MG63 (cell line): ENCODE measurements around the gene DST. TPM values are rescaled to one million over a fixed set of nuclear protein-coding genes. Genes with fewer than 3 reads are reported as not detected.
A peak's percentile ranks its signal among the peaks of the same experiment; 100 is the strongest.

Experiments
- DNase-seq: peaks from one replicate; pipeline ENCODE4 v3.0.0-alpha.2; 2020
- H3K27me3 ChIP-seq: fragments of 250-450 bp; sonication (Bioruptor Pico); 2 replicates; pipeline ENCODE4 v1.5.1; 2020; ENCODE audit warnings: mild to moderate bottlenecking, moderate library complexity
- H3K36me3 ChIP-seq: fragments of 250-450 bp; sonication (Bioruptor Pico); 2 replicates; pipeline ENCODE4 v1.5.1; 2020; ENCODE audit warnings: mild to moderate bottlenecking, moderate library complexity
- H3K4me3 ChIP-seq: fragments of 250-450 bp; sonication (Bioruptor Pico); 2 replicates; pipeline ENCODE4 v1.5.1; 2020; ENCODE audit warnings: mild to moderate bottlenecking, moderate library complexity
- H3K9me3 ChIP-seq: fragments of 250-450 bp; sonication (Bioruptor Pico); 2 replicates; pipeline ENCODE4 v1.5.1; 2020; ENCODE audit warnings: mild to moderate bottlenecking, moderate library complexity
- total RNA-seq: library from RNA; depleted of rRNA; stranded (reverse); fragments of >200 nt; shearing (Covaris generic); gene quantifications from 2 replicates; pipeline ENCODE4 v1.2.3, GENCODE V29; 2014; ENCODE audit warnings: low replicate concordance

DST gene
- total RNA-seq, 1 experiment from 2014 or later: 16.7 TPM

GRCh38 chr6:56480246-56480645 is 162.4 kb downstream of the DST start:
- peaks cover 65% of the 10 kb centered on the region for H3K36me3 ChIP-seq
- no peak overlapping the region for H3K4me3 ChIP-seq
- H3K9me3 ChIP-seq: no peaks in the 10 kb centered on the region

DNA sequence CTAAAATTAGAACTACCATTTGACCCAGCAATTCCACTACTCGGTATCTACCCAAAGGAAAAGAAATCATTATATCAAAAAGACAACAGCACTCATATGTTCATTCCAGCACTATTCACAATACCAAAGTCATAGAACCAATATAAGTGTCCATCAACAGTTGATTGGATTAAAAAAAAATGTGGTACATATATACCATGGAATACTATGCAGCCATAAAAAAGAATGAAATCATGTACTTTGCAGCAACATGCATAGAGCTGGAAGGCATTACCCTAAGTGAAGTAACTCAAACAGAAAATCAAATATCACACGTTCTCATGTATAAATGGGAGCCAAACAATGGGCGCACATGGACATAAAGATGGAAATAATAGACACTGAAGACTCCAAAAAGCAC is 163.3 kb downstream of the DST start:
- Histone ChIP-seq H3K9me3 (no peaks in the 10 kb centered on the region), H3K4me3 (no peak overlapping the region), H3K27me3 (no peaks in the 10 kb centered on the region), H3K36me3 (peaks cover 69% of the 10 kb centered on the region)
- DNase-seq: no peak

More at GRCh38 chr6:56480246-56480645, 162.4 kb downstream of the DST start:
- no peak for DNase-seq
- no peaks in the 10 kb centered on the region for H3K27me3 ChIP-seq

- Histone ChIP-seq H3K36me3 (peaks cover 76% of the 10 kb centered on the region), H3K4me3 (no peak overlapping the region), H3K9me3 (no peaks in the 10 kb centered on the region), H3K27me3 (no peaks in the 10 kb centered on the region)
- DNase-seq: no peak
Observed at GRCh38 chr6:56478202-56478601, 164.5 kb downstream of the DST start.

DNA sequence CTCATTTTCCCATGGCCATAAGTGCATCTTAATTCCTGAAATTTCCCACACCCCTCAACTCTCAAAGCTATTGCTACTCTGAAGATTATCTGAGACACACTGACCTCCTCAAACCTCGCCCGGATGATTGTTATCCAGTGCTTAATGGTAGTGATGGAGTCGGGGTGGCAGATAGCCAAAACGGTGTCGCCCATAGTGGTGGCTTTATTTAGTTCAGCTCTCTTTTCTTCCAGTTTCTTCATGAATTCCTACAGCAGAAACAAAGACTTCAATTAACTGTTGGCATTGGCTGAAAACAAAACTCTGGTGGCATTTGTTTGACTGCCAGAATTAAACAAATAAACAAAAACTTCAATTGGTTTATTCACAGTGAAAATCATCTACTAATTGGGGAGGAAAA is 165.4 kb downstream of the DST start:
- no peaks in the 10 kb centered on the region for H3K27me3 ChIP-seq
- H3K36me3 ChIP-seq: peaks cover 75% of the 10 kb centered on the region
- no peak for DNase-seq
- H3K4me3 ChIP-seq: no peak overlapping the region
- no peaks in the 10 kb centered on the region for H3K9me3 ChIP-seq

DNA sequence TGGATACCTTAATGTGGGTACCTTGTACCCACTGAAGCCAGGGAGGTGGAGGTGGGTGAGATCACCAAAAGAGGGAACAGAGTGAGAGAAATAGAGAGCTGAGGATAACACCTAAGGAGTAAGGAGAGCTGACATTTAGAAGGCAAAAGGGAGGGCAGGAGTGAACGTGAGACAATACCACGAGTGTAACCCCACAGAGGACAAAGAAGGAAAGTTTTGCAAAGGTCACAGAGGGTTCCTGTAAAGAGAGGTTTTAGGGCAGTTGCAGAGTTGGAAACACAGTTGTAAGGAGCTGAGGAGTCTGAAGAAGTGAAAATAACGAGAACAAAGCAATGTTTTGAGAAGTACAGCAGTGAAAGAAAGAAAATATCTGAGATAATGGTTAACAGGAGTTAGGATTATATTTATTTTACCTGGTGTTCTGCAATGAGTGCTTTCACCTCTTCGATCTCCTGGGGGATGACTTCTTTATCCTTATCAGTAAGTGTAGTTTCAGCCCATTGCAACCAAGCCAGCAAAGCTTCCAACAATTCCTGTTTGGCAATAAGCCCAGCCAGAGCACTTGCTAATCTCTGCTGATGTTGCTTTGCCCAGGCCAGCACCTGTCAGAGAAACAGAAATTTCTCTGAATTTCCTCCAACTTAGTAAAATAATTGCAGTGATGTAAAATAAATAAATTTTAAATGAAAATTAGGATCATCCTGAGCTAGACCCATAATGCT is 166.8 kb downstream of the DST start:
- Histone ChIP-seq H3K36me3 (peaks cover 74% of the 10 kb centered on the region), H3K27me3 (no peaks in the 10 kb centered on the region), H3K4me3 (no peak overlapping the region), H3K9me3 (no peaks in the 10 kb centered on the region)
- DNase-seq: peak; percentile 2

DNA sequence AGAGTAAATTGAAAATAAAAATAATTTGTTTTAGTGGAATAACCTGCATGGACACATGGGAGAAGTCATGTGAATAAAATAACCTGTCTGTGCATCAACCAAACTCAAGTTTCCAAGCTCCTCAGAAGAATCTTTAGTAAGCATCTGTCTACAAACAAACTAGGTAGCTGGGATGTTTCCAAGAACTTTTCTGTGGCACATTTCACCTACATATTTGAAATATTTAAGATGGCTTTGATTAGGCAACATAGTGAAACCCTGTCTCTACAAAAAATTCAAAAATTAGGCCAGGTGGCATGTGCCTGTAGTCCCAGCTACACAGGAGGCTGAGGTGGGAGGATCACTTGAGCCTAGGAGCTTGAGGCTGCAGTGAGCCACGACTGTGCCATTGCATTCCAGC is 168.2 kb downstream of the DST start:
- H3K27me3 ChIP-seq: no peaks in the 10 kb centered on the region
- H3K36me3 ChIP-seq: peaks cover 68% of the 10 kb centered on the region
- H3K9me3 ChIP-seq: no peaks in the 10 kb centered on the region
- no peak overlapping the region for H3K4me3 ChIP-seq
- DNase-seq: no peak

DNA sequence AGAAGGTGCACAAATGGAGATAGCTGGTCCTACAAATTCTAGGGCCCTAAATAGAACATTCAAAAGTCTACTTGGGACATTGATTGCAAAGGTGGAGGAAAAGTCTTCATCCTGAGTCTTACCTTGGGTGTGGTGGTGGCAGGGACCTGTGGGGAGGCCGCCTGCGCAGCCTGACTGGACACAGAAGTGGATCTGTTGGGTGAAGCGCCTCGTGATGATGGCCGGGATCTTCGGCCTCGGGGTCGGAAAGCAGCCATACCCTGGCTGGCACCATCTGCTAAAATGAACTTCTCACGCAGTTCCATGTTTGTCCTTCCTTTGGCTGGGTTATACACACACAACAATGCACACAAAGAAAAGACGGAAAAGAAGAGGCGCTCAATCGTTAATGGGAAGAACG is 179.2 kb downstream of the DST start:
- Histone ChIP-seq H3K27me3 (no peaks in the 10 kb centered on the region), H3K9me3 (no peaks in the 10 kb centered on the region), H3K4me3 (no peak overlapping the region), H3K36me3 (peaks cover 44% of the 10 kb centered on the region)
- no peak for DNase-seq

- DNase-seq: no peak
- Histone ChIP-seq H3K36me3 (peaks cover 26% of the 10 kb centered on the region), H3K27me3 (no peaks in the 10 kb centered on the region), H3K4me3 (no peak overlapping the region), H3K9me3 (no peaks in the 10 kb centered on the region)
Observed at GRCh38 chr6:56459030-56459805, 183.5 kb downstream of the DST start.

GRCh38 chr6:56458324-56458884 is 184.3 kb downstream of the DST start:
- peaks cover 26% of the 10 kb centered on the region for H3K36me3 ChIP-seq
- no peaks in the 10 kb centered on the region for H3K9me3 ChIP-seq
- no peak overlapping the region for H3K4me3 ChIP-seq
- DNase-seq: no peak
- no peaks in the 10 kb centered on the region for H3K27me3 ChIP-seq

- peaks cover 19% of the 10 kb centered on the region for H3K36me3 ChIP-seq
- no peaks in the 10 kb centered on the region for H3K27me3 ChIP-seq
- no peak overlapping the region for H3K4me3 ChIP-seq
- no peaks in the 10 kb centered on the region for H3K9me3 ChIP-seq
- no peak for DNase-seq
Observed at GRCh38 chr6:56456785-56457184, 185.9 kb downstream of the DST start.

GRCh38 chr6:56450882-56451739 is 191.6 kb downstream of the DST start:
- Histone ChIP-seq H3K36me3 (no peaks in the 10 kb centered on the region), H3K27me3 (no peaks in the 10 kb centered on the region), H3K4me3 (no peak overlapping the region), H3K9me3 (no peaks in the 10 kb centered on the region)
- peak; percentile 64 for DNase-seq

- Histone ChIP-seq H3K36me3 (no peaks in the 10 kb centered on the region), H3K4me3 (no peak overlapping the region), H3K27me3 (no peaks in the 10 kb centered on the region), H3K9me3 (no peaks in the 10 kb centered on the region)
- no peak for DNase-seq
Observed at GRCh38 chr6:56450376-56450775, 192.3 kb downstream of the DST start.

GRCh38 chr6:56448046-56448445 is 194.6 kb downstream of the DST start:
- Histone ChIP-seq H3K4me3 (no peak overlapping the region), H3K9me3 (no peaks in the 10 kb centered on the region), H3K27me3 (no peaks in the 10 kb centered on the region), H3K36me3 (no peaks in the 10 kb centered on the region)
- DNase-seq: no peak

- Histone ChIP-seq H3K4me3 (no peak overlapping the region), H3K9me3 (no peaks in the 10 kb centered on the region), H3K36me3 (no peaks in the 10 kb centered on the region), H3K27me3 (no peaks in the 10 kb centered on the region)
- DNase-seq: no peak
Observed at GRCh38 chr6:56445818-56446217, 196.9 kb downstream of the DST start.

GRCh38 chr6:56444855-56445254 is 197.8 kb downstream of the DST start:
- no peaks in the 10 kb centered on the region for H3K36me3 ChIP-seq
- DNase-seq: no peak
- no peak overlapping the region for H3K4me3 ChIP-seq
- no peaks in the 10 kb centered on the region for H3K27me3 ChIP-seq
- no peaks in the 10 kb centered on the region for H3K9me3 ChIP-seq

- H3K27me3 ChIP-seq: no peaks in the 10 kb centered on the region
- no peaks in the 10 kb centered on the region for H3K9me3 ChIP-seq
- no peak for DNase-seq
- H3K4me3 ChIP-seq: no peak overlapping the region
- H3K36me3 ChIP-seq: no peaks in the 10 kb centered on the region
Observed at GRCh38 chr6:56440551-56440981, 202.1 kb downstream of the DST start.
